ENCODE results near the gene CLNK. TPM values are rescaled to one million over a fixed set of nuclear protein-coding genes. Genes with fewer than 3 reads are reported as not detected.

Gene CLNK
- total RNA-seq, 1 experiment from 2014 or later, result not detected

DNA sequence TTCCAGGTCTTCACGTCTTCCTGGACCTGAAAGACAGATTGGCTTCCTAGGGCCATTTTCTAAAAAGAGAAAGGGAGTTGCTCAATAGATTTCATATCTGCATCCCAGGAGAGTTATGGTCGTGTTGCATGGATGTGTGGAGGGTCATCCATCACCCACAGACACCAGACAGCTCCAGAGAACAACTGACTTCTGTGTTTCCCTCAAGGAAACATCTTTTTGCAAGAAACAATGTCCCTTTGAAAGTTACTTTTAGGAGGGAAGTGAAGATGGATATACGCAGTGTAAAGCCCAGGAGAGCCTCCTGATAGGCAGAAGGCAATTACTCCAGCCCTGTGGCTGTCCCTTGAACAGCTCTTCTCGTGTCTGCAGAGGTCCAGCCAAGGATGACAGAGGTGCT, 108.3 kb downstream of the CLNK start:
- Mint-ChIP-seq H3K36me3 (ENCODE audit: insufficient read depth in 1 of 3, low read depth in 3 of 3) (no peaks in the 10 kb centered on the region; a peak in 1 of 7 replicates), H3K9me3 (peaks cover 0 to 7% of the 10 kb centered on the region in 2 experiments; a peak in 3 of 5 replicates), H3K27me3 (ENCODE audit: low read depth) (peaks cover 15% of the 10 kb centered on the region), H3K4me1 (peaks cover 24 to 27% of the 10 kb centered on the region in 2 experiments), H3K4me3 (no peak overlapping the region), H3K27ac (no peak overlapping the region)
- Histone ChIP-seq H3K4me1 (ENCODE audit: insufficient read depth, low read length) (peaks cover 3% of the 10 kb centered on the region; the same call in 1 of the 2 replicates), H3K4ac (ENCODE audit: low read depth, low read length) (no peak overlapping the region), H3K79me1 (ENCODE audit: insufficient read depth, low read depth, low read length, poor library complexity, severe bottlenecking) (no peaks in the 10 kb centered on the region), H4K8ac (replicated peaks; ENCODE audit: insufficient read length, low read depth, low read length) (no peak overlapping the region), H4K91ac (ENCODE audit: insufficient read length, low read depth, low read length) (no peak overlapping the region), H2BK20ac (ENCODE audit: low read depth, low read length, poor library complexity, severe bottlenecking) (no peak overlapping the region), H3K27ac (ENCODE audit: insufficient read length, low read depth, low read length) (no peak overlapping the region), H4K20me1 (ENCODE audit: control insufficient read depth, insufficient read depth, insufficient read length) (no peaks in the 10 kb centered on the region), H3K14ac (ENCODE audit: insufficient read depth, low read length) (no peak overlapping the region), H2AFZ (ENCODE audit: low read length) (no peak overlapping the region), H2AK5ac (ENCODE audit: insufficient read length, low read length) (no peak overlapping the region), H3K9me3 (ENCODE audit: control insufficient read depth, low read depth, low read length) (no peaks in the 10 kb centered on the region), H2BK15ac (ENCODE audit: low read depth, low read length) (no peak overlapping the region), H2BK120ac (ENCODE audit: low read depth, low read length, poor library complexity, severe bottlenecking) (no peak overlapping the region), H3K18ac (ENCODE audit: insufficient read length, low read depth, low read length) (no peak overlapping the region), H2BK5ac (ENCODE audit: insufficient read length, low read length) (no peak overlapping the region), H3K9ac (ENCODE audit: extremely low read depth, insufficient read length, low read length) (no peak overlapping the region), H4K5ac (ENCODE audit: insufficient read length, low read depth, low read length) (no peak overlapping the region), H3K27me3 (ENCODE audit: insufficient read depth, low read length) (no peaks in the 10 kb centered on the region), H2BK12ac (ENCODE audit: insufficient read length, low read depth, low read length) (no peak overlapping the region), H3K23ac (ENCODE audit: insufficient read length, low read depth, low read length) (no peak overlapping the region), H3K4me2 (ENCODE audit: insufficient read depth, insufficient read length, low read length) (no peak overlapping the region), H3K79me2 (ENCODE audit: insufficient read depth, low read length) (no peaks in the 10 kb centered on the region), H3K23me2 (ENCODE audit: insufficient read length, low read depth, low read length, poor library complexity, severe bottlenecking) (no peaks in the 10 kb centered on the region), H3K56ac (ENCODE audit: insufficient read length, low read depth, low read length) (no peak overlapping the region), H3T11ph (ENCODE audit: low read length) (no peak overlapping the region)
- no peak for TF ChIP-seq CTCF (conservative IDR thresholded peaks at IDR 0.05)
- DNase-seq, result no peak
- whole genome bisulfite sequencing (ENCODE audit: extremely low coverage, insufficient read length, low lambda C conversion rate), result no CpG with 5 or more reads among the region's 4 CpGs

Measured in H9 (cell line).